ENCODE results near the gene PCNA.
"Not testable (repeated sequence)": the region's sequence is repeated elsewhere in the genome, so short reads cannot be mapped to it uniquely, and the experiment has no call there.

Gene PCNA

DNA sequence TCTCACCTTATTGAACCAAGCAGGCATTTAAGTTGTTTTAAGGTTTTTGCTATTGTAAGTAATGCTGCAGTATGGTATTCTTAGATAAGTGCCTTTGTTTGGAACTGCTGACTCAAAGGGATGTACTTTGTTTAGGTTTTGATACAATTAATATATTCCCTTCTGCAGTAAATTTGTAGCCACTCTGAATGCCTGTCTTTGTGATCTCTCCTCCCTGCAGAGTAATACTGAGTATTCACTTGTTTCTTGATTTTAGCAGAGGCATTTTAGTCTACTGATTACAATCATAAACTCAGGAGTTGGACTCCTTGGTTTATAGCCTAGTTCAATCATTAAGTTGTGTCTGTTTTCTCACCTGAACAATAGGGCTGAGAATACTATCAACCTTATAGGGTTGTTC, 20.4 kb upstream of the PCNA start:
- no peak for DNase-seq

DNA sequence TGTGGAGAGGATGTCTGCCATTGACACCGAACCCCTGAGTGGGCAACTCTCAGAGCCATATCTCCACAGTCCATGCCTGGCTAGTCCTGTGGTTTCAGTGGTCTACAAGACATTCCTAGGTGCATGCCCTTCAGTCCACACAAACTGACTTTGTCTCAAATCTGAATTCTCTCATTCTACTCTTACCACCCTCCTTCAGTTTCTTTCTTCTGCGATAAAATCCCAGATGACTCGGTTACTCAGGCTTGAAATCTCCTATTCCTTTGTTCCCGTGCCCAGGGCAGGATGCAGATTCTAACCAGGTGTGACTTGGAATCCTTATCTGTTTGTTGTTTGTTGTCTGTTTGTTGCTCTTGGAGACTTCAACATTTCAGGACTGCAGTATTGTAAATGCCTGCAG, 16.3 kb upstream of the PCNA start:
- DNase-seq = no peak

GRCh38 chr20:5135363-5136012, 15.7 kb upstream of the PCNA start:
- no peak for DNase-seq

DNA sequence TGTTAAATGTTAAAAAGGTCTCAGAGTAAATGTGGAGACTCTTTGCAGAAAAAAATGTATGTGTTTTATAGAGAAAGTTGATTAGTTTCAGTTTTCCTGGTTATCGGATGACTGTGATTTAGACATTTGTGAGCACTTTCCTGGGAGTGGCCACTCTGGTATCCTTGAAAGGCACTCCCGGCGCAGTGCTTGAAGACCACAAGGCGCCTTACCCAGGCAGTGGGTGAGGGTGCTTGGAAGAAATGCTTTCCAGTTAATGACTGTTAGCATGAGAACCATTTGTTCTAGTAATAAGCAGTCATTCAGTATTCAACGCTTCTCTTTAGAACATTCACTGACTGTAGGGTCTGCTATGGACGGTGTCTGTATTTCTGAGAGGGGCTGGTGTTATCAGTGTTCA, 14.2 kb upstream of the PCNA start:
- no peak for DNase-seq

DNA sequence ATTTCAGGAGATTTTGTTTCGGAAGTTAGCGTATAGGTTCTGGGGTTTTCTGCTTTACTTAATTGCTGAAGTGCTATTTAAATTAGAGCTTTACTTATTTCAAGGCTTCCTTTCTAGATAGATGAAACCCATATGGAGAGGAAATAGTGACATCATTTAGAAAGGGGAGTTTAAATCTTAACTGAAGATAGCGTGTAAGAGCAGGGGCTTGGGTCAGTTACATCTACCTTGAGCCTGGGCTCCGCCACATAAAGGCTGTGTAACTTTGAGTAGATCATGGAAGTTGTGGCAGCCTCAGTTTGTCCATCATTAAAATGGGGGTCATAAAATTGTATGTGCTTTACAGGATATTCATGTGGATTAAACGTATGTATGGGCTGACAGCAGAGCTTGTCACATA, 11.7 kb upstream of the PCNA start:
- no peak for DNase-seq

DNA sequence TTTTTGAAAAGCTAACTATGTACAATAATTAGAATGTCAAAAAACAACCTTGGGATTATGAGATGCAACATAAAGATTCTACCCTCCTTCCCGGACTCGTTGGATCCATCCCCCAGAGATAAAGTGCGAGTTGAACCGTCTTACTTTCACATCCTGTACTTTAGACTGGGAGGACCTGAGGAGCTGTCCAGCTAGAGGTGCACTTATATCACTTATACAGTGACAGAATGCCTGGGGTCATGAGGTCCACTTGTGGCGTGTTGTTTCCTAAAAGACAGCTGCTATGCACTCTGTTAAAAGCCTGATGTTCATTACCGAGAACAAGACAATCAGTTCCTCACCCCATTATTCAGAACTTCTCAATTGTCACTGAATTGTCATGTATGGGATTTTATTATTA, 9.1 kb upstream of the PCNA start:
- no peak for DNase-seq

GRCh38 chr20:5127859-5128424, 8.2 kb upstream of the PCNA start:
- DNase-seq = peak; percentile 33

- peak; percentile 78 for DNase-seq
Measured at GRCh38 chr20:5127204-5127858, 7.6 kb upstream of the PCNA start.

DNA sequence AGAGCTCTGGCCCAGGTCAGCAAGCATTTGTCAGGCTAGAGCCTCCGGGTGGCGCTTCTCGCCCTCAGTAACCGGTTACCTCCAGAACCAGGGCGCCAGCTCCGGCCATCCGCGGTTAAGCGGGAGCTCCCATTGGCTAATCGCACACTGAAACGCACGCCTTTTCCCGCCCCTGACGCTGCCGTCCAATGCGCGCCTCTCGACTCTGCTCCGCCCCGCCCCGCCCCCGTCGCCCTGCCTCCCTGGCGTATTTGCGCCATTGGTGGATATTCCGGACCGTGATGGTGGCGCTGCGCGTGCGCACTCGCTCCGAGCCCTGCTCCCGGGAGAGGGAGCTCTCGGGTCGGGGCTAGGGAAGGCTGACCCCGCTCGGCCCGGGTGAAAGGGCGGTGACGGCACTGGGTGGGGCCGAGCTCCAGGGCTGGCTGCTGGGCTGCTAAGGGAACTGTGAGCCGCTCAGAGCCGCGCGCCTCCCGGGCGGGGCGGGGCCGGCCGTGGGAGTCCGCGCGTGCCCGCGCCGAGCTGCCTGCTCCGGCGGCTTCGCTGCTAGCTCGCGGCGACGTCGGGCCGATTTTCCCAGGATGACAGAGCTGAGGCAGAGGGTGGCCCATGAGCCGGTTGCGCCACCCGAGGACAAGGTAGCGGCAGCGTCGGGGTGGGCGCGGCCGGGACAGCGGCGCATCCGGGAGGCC, 6.9 kb upstream of the PCNA start, which contains the start of gene CDS2:
Gene CDS2, plus strand, starts transcription at position 497 of the 692 bp plus-strand sequence. Its CDS starts 85 bp downstream, at position 582.
- peak; percentile 100 for DNase-seq

DNA sequence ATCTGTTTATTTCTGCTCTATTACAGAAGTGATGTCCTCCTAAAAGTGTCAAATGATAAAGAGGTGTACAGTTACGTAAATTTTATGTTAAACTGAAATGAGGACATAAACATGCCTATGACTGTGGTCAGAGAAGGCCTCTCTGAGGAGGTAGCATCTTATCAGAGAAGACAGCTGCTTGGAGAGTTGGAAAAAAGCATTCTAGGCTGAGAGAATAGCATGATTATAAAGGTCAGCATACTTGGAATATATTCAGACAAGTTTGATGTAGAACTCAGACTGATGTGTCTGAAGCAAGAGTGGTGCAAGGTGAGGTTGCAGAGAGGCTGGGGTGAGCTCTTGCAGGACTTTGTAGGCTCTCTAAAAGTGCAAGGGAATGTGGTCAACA, 3.1 kb upstream of the PCNA start:
- no peak for DNase-seq

GRCh38 chr20:5120185-5120476, 373 bp upstream of the PCNA start:
- DNase-seq = no peak

DNA sequence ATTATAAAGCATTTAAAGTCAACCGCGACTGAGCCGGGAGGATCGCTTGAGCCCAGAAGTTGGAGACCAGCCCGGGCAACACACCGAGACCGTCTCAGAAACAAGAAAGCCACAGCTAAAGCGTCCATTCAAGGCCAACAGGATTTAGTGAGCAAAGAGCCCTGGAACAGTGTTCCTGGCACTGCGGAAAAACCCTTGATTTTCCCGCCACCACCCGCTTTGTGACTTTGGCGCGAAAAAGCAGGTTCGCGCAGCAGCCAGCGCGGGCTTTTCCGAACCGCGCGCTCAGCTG, 669 bp downstream of the PCNA start:
- DNase-seq = no peak

DNA sequence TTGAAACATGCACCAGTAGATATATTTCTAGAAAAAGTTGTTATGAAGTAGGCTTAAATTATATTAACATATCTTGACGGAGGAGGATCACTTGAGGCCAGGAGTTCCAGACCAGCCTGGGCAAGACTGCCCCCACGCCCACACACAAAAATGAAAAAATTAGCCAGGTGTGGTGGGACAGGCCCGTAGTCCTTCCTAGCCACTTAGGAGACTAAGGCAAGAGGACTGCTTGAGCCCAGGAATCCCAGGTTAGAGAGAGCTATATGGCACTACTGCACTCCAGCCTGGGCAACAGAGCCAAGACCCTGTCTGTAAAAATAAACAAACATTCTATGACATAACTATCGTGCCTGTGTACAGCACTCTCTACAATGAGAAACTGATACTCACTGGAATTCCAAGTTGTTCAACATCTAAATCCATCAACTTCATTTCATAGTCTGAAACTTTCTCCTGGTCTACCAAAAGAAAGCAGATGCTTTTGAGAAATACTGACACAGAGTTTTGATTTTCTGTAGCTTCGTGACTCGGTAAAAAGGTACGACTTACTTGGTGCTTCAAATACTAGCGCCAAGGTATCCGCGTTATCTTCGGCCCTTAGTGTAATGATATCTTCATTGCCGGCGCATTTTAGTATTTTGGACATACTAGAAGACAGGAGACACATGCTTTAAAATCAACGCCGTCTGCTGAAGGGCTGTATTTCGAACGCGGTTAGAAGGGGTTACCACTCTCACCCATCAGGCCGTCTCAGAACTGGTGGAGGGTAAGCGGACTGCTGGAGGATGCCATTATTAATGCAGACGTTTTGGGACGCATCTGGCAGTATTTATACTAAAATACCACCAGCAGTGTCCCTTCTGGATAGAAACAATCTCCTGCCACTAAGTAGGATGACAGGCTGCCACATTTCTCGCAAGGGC, 1.3 kb downstream of the PCNA start:
- peak; percentile 57 for DNase-seq

GRCh38 chr20:5116875-5117274, 2.9 kb downstream of the PCNA start:
- no peak for DNase-seq

DNA sequence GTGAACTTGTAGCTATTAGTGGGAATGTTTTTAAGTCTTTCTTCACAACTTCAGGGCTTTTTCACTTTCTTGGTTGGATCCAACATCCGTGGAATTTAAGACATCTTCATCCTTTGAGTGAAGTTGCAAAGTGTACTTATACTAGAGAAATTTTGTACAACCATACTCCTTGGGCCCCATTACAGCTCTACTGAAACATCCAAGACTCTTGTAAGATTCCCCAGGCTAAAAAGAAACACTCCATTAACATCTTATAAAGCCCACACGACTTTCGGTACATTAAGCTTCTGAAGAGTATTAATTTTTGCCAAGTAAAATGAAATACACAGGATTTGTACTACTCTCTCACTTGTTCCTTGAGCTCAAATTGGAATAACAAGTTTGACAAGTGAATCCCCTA, 5.4 kb downstream of the PCNA start:
- DNase-seq = no peak

GRCh38 chr20:5113615-5113986, 6.2 kb downstream of the PCNA start:
- no peak for DNase-seq

DNA sequence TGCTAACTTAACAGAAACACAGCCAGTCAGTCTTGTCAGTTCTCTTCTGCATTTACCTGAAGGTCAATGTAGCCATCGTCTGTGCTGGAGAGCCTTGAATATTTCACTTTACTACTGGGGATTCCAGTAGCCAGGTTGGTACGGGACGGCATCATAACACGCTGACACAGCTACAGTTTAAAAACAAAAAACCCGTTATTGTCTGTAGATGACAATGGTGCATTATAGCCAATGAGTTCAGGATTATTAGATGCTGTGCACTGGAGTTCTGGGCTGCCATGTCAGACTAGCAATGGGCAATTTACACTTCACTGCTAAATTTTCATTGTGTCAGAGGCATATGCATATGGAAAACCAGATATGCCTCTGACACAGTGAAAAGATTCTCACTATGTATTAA, 10.5 kb downstream of the PCNA start:
- DNase-seq = no peak

DNA sequence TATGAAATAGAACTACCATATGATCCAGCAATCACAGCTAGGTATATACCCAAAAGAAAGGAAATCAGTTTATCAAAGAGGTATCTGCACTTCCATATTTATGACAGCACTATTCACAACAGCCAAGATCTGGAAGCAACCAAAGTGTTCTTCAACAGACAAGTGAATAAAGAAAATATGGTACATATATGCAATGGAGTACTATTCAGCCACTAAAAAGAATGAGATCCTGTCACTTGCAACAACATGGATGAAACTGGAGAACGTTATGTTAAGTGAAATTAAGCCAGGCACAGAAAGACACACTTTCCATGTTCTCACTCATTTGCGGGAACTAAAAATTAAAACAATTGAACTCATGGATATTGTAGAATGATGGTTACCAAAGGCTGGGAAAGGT, 15.3 kb downstream of the PCNA start:
- no peak for DNase-seq

GRCh38 chr20:5100684-5101347, 18.9 kb downstream of the PCNA start:
- DNase-seq = peak; percentile 80

DNA sequence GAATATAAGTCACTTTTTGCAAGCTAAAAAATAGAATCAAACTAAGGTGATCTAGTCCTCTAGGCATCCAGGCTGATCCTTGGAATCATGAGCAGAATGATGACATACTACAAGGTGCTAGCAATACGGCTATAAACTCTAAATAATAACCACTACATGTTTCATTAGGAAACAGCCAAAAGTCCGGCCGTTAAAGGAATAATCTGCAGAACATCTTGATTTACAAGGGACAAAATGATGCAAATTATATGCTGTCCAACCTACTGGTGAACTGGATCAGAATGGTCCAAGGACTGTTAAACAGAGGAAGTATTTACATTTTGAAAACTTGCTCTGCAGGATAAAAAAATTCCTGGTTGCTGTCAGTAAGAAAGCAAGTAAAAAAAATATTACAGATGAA, 19.8 kb downstream of the PCNA start:
- DNase-seq = not testable (repeated sequence)

DNA sequence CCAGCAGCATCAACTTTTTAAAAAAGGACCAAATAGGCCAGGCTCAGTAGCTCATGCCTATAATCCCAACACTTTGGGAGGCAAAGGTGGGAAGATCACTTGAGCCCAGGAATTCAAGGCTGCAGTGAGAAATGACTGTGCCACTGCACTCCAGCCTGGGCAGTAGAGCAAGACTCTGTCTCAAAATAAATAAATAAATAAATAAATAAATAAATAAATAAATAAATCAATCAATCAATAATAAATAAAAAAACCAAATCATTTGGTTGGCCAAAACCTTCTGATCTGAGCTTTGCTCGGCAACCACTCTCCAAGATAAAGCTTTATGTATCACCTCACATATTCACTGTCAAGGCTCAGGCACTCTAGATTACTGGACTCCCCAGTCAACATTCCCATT, 20.7 kb downstream of the PCNA start:
- not testable (repeated sequence) for DNase-seq

GRCh38 chr20:5096463-5096862, 23.3 kb downstream of the PCNA start:
- DNase-seq = peak; percentile 58

GRCh38 chr20:5095931-5096330, 23.8 kb downstream of the PCNA start:
- peak; percentile 97 for DNase-seq

Measured in NCI-H82 (cell line).